HFF-Myc (cell line): ENCODE results near the gene KAZALD1.

Experiments
- DNase-seq: peaks from one replicate; pipeline ENCODE4 v3.0.0-alpha.2; 2011; ENCODE audit warnings: low read depth; ENCODE audit errors: extremely low read depth
- H3K4me3 ChIP-seq: replicated peaks from 2 replicates; pipeline ENCODE4 v1.5.1; 2011; ENCODE audit warnings: low read depth, mild to moderate bottlenecking, control low read depth, low read length
- CTCF ChIP-seq: IDR thresholded peaks from 2 replicates; pipeline ENCODE4 v1.5.1; 2012; ENCODE audit warnings: mild to moderate bottlenecking, low read depth, low read length, control low read depth; ENCODE audit errors: missing control alignments

Gene KAZALD1

DNA sequence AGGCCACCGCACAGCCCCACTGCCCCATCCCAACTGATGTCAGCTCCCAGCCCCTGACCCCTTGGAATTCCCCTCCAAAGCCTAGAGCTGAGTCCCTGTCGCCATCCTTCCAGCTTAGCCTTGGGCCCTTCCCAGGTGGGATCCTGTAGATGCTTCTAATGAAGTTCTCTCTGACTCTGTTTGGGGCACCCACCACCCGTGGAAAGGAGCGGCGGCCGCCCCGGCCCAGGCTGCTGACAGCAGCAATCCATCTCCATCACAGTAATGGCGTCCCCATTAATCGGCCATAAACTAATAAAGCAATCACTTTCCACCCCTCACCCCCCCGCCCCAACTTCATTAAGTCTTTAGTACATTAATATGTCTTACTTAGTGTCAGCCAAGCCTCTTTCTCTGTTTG lies 25.6 kb downstream of the KAZALD1 start:
- no peak overlapping the region for H3K4me3 ChIP-seq
- DNase-seq = no peak
- TF ChIP-seq CTCF = no peak

DNA sequence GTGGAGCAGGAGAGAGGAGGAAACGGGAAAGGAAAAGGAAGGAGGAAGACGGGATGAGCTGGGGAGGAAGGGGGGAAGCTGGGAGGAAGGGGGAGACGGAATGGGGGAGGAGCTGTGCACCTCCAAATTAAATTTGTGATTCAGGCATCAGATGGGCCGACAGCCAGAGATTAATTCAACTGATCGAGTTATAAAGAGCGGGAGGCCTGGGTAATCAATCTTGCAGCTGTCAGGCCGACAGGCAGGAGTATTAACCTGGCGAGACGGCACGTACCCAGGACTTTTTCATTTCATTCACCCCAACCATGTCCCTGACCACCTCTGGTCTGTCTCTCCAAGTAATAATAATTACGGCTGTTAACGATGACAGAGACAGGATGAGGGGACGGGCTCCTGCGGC lies 26.2 kb downstream of the KAZALD1 start:
- no peak overlapping the region for H3K4me3 ChIP-seq
- no peak for TF ChIP-seq CTCF
- DNase-seq = no peak

GRCh38 chr10:101089520-101090299 lies 27.9 kb downstream of the KAZALD1 start:
- H3K4me3 ChIP-seq = no peak overlapping the region
- TF ChIP-seq CTCF = no peak
- DNase-seq = no peak

DNA sequence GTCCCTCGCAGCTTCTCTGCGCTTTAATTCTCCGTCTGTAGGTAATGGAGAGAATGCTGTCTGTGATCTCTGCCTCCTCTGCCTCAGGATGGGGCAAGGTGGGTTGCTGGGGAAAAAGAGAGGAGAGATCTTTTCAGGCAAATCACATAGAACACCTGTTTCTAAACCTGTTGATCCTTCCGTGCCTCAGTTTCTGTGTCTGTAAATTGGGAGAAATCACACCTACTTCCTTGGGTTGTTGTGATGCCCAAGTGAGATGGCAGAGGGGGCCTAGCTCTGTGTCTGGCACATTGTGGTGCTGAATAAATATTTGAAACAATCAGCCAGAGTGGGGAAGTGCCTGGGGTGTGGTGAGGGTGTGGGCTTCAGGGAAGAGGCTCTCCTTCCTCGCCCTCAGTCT lies 28.8 kb downstream of the KAZALD1 start:
- no peak for DNase-seq

GRCh38 chr10:101091546-101092290 lies 29.9 kb downstream of the KAZALD1 start:
- H3K4me3 ChIP-seq = no peak overlapping the region
- no peak for TF ChIP-seq CTCF
- no peak for DNase-seq

More for the DNA sequence above, 28.8 kb downstream of the KAZALD1 start:
- no peak overlapping the region for H3K4me3 ChIP-seq
- TF ChIP-seq CTCF = no peak

DNA sequence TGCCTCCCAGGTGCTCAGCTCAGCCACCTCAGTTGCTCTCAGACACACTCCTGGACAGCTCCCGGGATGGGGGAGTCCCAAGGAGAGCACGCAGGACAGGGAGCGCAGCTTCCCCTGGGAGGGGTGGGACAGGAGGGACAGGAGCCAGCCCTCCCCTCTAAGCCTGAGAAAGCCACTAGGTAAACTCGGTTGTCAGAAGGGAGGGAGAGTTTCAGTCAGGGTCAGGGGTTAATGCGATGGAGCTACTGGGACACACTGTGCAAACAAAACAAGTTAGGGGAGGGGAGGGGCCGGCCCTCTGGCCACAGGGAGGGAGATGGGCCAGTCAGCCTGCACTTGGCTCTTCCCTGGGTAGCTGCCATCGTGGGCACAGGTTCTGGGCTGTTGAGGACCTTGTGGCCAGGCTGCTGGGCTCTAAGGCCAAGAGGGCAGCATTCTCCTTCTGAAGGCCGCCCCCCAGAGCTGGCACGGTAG lies 31.1 kb downstream of the KAZALD1 start:
- no peak overlapping the region for H3K4me3 ChIP-seq
- no peak for TF ChIP-seq CTCF
- no peak for DNase-seq
